SU-DHL-6 (cell line): ENCODE measurements around the gene OR6V1.

Source experiments
- H2AFZ ChIP-seq: fragments of 200-600 bp; sonication (generic); 2 replicates; pipeline ENCODE4 v1.6.1; 2014; ENCODE audit warnings: low read depth, mild to moderate bottlenecking, moderate library complexity, mixed read lengths, antibody characterized with exemption, low read length; ENCODE audit not compliant: severe bottlenecking
- H3F3A ChIP-seq: fragments of 200-600 bp; shearing (Covaris generic); 2 replicates; pipeline ENCODE4 v1.6.0; 2016; ENCODE audit warnings: antibody characterized with exemption, mild to moderate bottlenecking; ENCODE audit not compliant: insufficient read depth
- H3K27ac ChIP-seq: fragments of 200-600 bp; sonication (generic); 2 replicates; pipeline ENCODE4 v1.5.1; 2016; ENCODE audit warnings: low read depth, mild to moderate bottlenecking, low read length, moderate library complexity, mixed read lengths
- H3K27me3 ChIP-seq: fragments of 200-600 bp; sonication (generic), shearing (Covaris generic); 2 replicates; pipeline ENCODE4 v1.6.0; 2014; ENCODE audit warnings: mild to moderate bottlenecking, low read length
- H3K36me3 ChIP-seq: fragments of 200-600 bp; sonication (generic); 2 replicates; pipeline ENCODE4 v1.6.1; 2014; ENCODE audit warnings: mild to moderate bottlenecking, low read length, mixed read lengths
- H3K4me2 ChIP-seq: fragments of 300-600, 200-600 bp; shearing (Covaris generic), sonication (generic); 2 replicates; pipeline ENCODE4 v1.6.0; 2014; ENCODE audit warnings: low read length, low read depth, mild to moderate bottlenecking; ENCODE audit not compliant: poor library complexity, severe bottlenecking
- H3K4me3 ChIP-seq: fragments of 200-600 bp; sonication (generic); 2 replicates; pipeline ENCODE4 v1.5.1; 2014; ENCODE audit warnings: antibody characterized with exemption, low read length, mild to moderate bottlenecking, mixed read lengths; ENCODE audit not compliant: insufficient read depth, poor library complexity, severe bottlenecking
- H3K79me2 ChIP-seq: fragments of 200-600 bp; sonication (generic); 2 replicates; pipeline ENCODE4 v1.6.1; 2014; ENCODE audit warnings: mild to moderate bottlenecking, low read length, moderate library complexity; ENCODE audit not compliant: insufficient read depth
- H3K9ac ChIP-seq: fragments of 200-600 bp; sonication (generic); 2 replicates; pipeline ENCODE4 v1.7.0; 2014; ENCODE audit warnings: mild to moderate bottlenecking, low read length
- H3K9me2 ChIP-seq: fragments of 200-600 bp; sonication (generic); replicated peaks from 2 replicates; pipeline ENCODE4 v1.6.1; 2014; ENCODE audit warnings: low read length; ENCODE audit not compliant: insufficient read depth
- H3K9me3 ChIP-seq: fragments of 200-600 bp; sonication (generic); 2 replicates; pipeline ENCODE4 v1.6.1; 2014; ENCODE audit warnings: low read length, mixed read lengths; ENCODE audit not compliant: insufficient read depth
- H4K20me1 ChIP-seq: fragments of 200-600 bp; sonication (generic); 2 replicates; pipeline ENCODE4 v1.6.1; 2014; ENCODE audit warnings: low read depth, mild to moderate bottlenecking, antibody characterized with exemption, low read length, moderate library complexity, mixed read lengths
- CTCF ChIP-seq: fragments of 200-600 bp; sonication (generic); IDR thresholded peaks from one replicate; pipeline ENCODE4 v1.5.1; 2017; ENCODE audit warnings: antibody characterized with exemption, mild to moderate bottlenecking, low read length, moderate library complexity; ENCODE audit not compliant: insufficient read depth, poor library complexity, severe bottlenecking
- EZH2phosphoT487 ChIP-seq: fragments of 200-600 bp; sonication (generic), shearing (Covaris generic); conservative IDR thresholded peaks from 2 replicates; pipeline ENCODE4 v1.6.1; 2018; ENCODE audit warnings: mild to moderate bottlenecking, antibody characterized with exemption, low read length, moderate library complexity, mixed read lengths

OR6V1 gene

GRCh38 chr7:143041346-143041745 lies 10.8 kb upstream of the OR6V1 start:
- TF ChIP-seq EZH2phosphoT487 (no peak), CTCF (no peak)
- Histone ChIP-seq H3K4me2 (no peak overlapping the region), H3K36me3 (no peaks in the 10 kb centered on the region), H3F3A (no peaks in the 10 kb centered on the region), H4K20me1 (no peaks in the 10 kb centered on the region), H2AFZ (no peak overlapping the region), H3K79me2 (no peaks in the 10 kb centered on the region), H3K9me2 (no peaks in the 10 kb centered on the region), H3K9me3 (no peaks in the 10 kb centered on the region), H3K4me3 (no peak overlapping the region), H3K9ac (no peak overlapping the region), H3K27ac (no peak overlapping the region), H3K27me3 (no peaks in the 10 kb centered on the region)

GRCh38 chr7:143042159-143042789 lies 9.9 kb upstream of the OR6V1 start:
- Histone ChIP-seq H3K9ac (no peak overlapping the region), H3K27ac (no peak overlapping the region), H3K4me2 (no peak overlapping the region)

GRCh38 chr7:143042790-143043271 lies 9.3 kb upstream of the OR6V1 start:
- TF ChIP-seq EZH2phosphoT487: no peak
- TF ChIP-seq CTCF: no peak
- H3K79me2 ChIP-seq: no peaks in the 10 kb centered on the region
- H3K9me2 ChIP-seq: no peaks in the 10 kb centered on the region
- no peaks in the 10 kb centered on the region for H3K36me3 ChIP-seq
- H4K20me1 ChIP-seq: no peaks in the 10 kb centered on the region
- H3K4me2 ChIP-seq: no peak overlapping the region
- H3K27me3 ChIP-seq: no peaks in the 10 kb centered on the region
- no peak overlapping the region for H3K9ac ChIP-seq
- H3K9me3 ChIP-seq: no peaks in the 10 kb centered on the region
- H3K4me3 ChIP-seq: no peak overlapping the region
- no peaks in the 10 kb centered on the region for H3F3A ChIP-seq
- no peak overlapping the region for H3K27ac ChIP-seq
- no peak overlapping the region for H2AFZ ChIP-seq

More at GRCh38 chr7:143042159-143042789, 9.9 kb upstream of the OR6V1 start:
- no peak overlapping the region for H3K4me3 ChIP-seq
- no peaks in the 10 kb centered on the region for H3K9me3 ChIP-seq
- no peaks in the 10 kb centered on the region for H3K9me2 ChIP-seq
- H4K20me1 ChIP-seq: no peaks in the 10 kb centered on the region
- H2AFZ ChIP-seq: no peak overlapping the region
- no peaks in the 10 kb centered on the region for H3F3A ChIP-seq
- H3K36me3 ChIP-seq: no peaks in the 10 kb centered on the region
- H3K79me2 ChIP-seq: no peaks in the 10 kb centered on the region
- no peaks in the 10 kb centered on the region for H3K27me3 ChIP-seq
- TF ChIP-seq EZH2phosphoT487 (no peak), CTCF (no peak)
